MM.1S (cell line): Measurements from ENCODE around the gene ZNF483.
A peak's percentile ranks its signal among the peaks of the same experiment; 100 is the strongest.
"Not testable (repeated sequence)": the region's sequence is repeated elsewhere in the genome, so short reads cannot be mapped to it uniquely, and the experiment has no call there.

Source experiments
- DNase-seq: peaks from one replicate; pipeline ENCODE4 v3.0.0-alpha.2; 2015
- H2AFZ ChIP-seq: fragments of 300-600 bp; sonication (generic); 2 replicates; pipeline ENCODE4 v1.6.0; 2016; ENCODE audit warnings: antibody characterized with exemption, low read length
- H3F3A ChIP-seq: fragments of 300-600 bp; sonication (generic); 2 replicates; pipeline ENCODE4 v1.6.1; 2016; ENCODE audit warnings: mild to moderate bottlenecking, antibody characterized with exemption, low read length, moderate library complexity, mixed read lengths; ENCODE audit not compliant: insufficient read depth
- H3K27ac ChIP-seq: fragments of 300-600 bp; sonication (generic); 2 replicates; pipeline ENCODE4 v1.5.1; 2016; ENCODE audit warnings: mild to moderate bottlenecking, low read length
- H3K27me3 ChIP-seq: fragments of 300-600 bp; sonication (generic); replicated peaks from 2 replicates; pipeline ENCODE4 v1.6.0; 2016; ENCODE audit warnings: low read length; ENCODE audit not compliant: insufficient read depth
- H3K36me3 ChIP-seq: fragments of 300-600 bp; sonication (generic); replicated peaks from 2 replicates; pipeline ENCODE4 v1.6.1; 2016; ENCODE audit warnings: mild to moderate bottlenecking, low read length, mixed read lengths; ENCODE audit not compliant: insufficient read depth
- H3K4me1 ChIP-seq: fragments of 300-600 bp; sonication (generic); 2 replicates; pipeline ENCODE4 v1.6.1; 2016; ENCODE audit warnings: low read length, mixed read lengths
- H3K4me2 ChIP-seq: fragments of 300-600 bp; sonication (generic); 2 replicates; pipeline ENCODE4 v1.6.0; 2016; ENCODE audit warnings: low read depth, low read length
- H3K4me3 ChIP-seq: fragments of 300-600 bp; sonication (generic); 2 replicates; pipeline ENCODE4 v1.5.1; 2016; ENCODE audit warnings: low read length, mixed read lengths
- H3K79me2 ChIP-seq: fragments of 300-600 bp; sonication (generic); 2 replicates; pipeline ENCODE4 v1.6.1; 2016; ENCODE audit warnings: mixed run types, low read length, mixed read lengths
- H3K9ac ChIP-seq: fragments of 300-600 bp; sonication (generic); 2 replicates; pipeline ENCODE4 v1.6.1; 2016; ENCODE audit warnings: low read length, mixed read lengths
- H3K9me2 ChIP-seq: fragments of 300-600 bp; sonication (generic); replicated peaks from 2 replicates; pipeline ENCODE4 v1.6.1; 2016; ENCODE audit warnings: mild to moderate bottlenecking, low read length, mixed read lengths; ENCODE audit not compliant: insufficient read depth
- H3K9me3 ChIP-seq: fragments of 300-600 bp; sonication (generic); replicated peaks from 2 replicates; pipeline ENCODE4 v1.6.1; 2016; ENCODE audit warnings: mild to moderate bottlenecking, low read length, mixed read lengths; ENCODE audit not compliant: insufficient read depth
- H4K20me1 ChIP-seq: fragments of 300-600 bp; sonication (generic); 2 replicates; pipeline ENCODE4 v1.6.1; 2016; ENCODE audit warnings: mild to moderate bottlenecking, low read length, moderate library complexity, mixed read lengths; ENCODE audit not compliant: insufficient read depth
- EZH2 ChIP-seq: fragments of 300-600 bp; sonication (generic); optimal IDR thresholded peaks from 2 replicates; pipeline ENCODE3; 2017; ENCODE audit warnings: low read depth, mild to moderate bottlenecking, antibody characterized with exemption, low read length, mixed read lengths
- EZH2phosphoT487 ChIP-seq: fragments of 300-600 bp; sonication (generic); IDR thresholded peaks from 2 replicates; pipeline ENCODE4 v1.6.1; 2018; ENCODE audit warnings: antibody characterized with exemption, low read length
- TF ChIP-seq, protein P1 (sequence below): fragments of 300-600 bp; sonication (generic); IDR thresholded peaks from 2 replicates; pipeline ENCODE4 v1.5.1; 2016; ENCODE audit warnings: antibody characterized with exemption, low read length, mixed read lengths

ZNF483 gene

DNA sequence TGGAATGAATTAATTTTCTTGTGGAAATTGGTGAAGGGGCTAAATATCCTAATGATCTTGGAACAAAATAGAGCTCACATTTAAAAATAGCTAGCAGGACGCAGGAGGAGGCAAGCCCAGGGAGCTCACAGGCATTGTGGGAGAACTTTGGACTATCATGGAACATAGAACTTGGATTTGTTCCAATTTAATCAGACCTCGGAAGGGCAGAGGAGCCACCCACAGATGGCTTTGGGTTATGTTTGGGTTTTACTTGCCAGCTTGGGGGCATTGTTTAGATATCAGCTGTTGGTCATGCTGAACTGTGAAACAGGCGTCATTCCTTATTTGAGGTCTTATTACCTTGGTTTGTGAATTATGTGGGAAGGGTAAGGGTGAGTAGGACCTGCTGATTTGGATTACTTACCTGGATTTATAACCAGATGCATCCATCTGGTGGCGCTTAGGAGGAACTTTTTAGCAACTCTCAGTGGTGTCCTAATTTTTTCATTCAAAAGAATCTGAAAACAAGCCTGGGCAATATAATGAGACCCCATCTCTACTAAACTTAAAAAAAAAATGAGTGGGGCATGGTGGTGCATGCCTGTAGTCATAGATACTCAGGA is 88.6 kb downstream of the ZNF483 start:
- H3K4me1 ChIP-seq, result no peaks in the 10 kb centered on the region
- no peaks in the 10 kb centered on the region for H3K9me2 ChIP-seq
- no peaks in the 10 kb centered on the region for H4K20me1 ChIP-seq
- no peak overlapping the region for H2AFZ ChIP-seq
- H3K27me3 ChIP-seq, result no peaks in the 10 kb centered on the region
- no peak overlapping the region for H3K4me2 ChIP-seq
- no peaks in the 10 kb centered on the region for H3K36me3 ChIP-seq
- no peak overlapping the region for H3K9ac ChIP-seq
- H3K9me3 ChIP-seq, result no peaks in the 10 kb centered on the region
- H3K4me3 ChIP-seq, result no peak overlapping the region
- H3F3A ChIP-seq, result no peaks in the 10 kb centered on the region
- H3K79me2 ChIP-seq, result no peaks in the 10 kb centered on the region
- TF ChIP-seq EZH2 (no peak), EZH2phosphoT487 (no peak)
- TF ChIP-seq, protein P1, sequence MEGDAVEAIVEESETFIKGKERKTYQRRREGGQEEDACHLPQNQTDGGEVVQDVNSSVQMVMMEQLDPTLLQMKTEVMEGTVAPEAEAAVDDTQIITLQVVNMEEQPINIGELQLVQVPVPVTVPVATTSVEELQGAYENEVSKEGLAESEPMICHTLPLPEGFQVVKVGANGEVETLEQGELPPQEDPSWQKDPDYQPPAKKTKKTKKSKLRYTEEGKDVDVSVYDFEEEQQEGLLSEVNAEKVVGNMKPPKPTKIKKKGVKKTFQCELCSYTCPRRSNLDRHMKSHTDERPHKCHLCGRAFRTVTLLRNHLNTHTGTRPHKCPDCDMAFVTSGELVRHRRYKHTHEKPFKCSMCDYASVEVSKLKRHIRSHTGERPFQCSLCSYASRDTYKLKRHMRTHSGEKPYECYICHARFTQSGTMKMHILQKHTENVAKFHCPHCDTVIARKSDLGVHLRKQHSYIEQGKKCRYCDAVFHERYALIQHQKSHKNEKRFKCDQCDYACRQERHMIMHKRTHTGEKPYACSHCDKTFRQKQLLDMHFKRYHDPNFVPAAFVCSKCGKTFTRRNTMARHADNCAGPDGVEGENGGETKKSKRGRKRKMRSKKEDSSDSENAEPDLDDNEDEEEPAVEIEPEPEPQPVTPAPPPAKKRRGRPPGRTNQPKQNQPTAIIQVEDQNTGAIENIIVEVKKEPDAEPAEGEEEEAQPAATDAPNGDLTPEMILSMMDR, result no peak
- H3K27ac ChIP-seq, result no peak overlapping the region
- no peak for DNase-seq

DNA sequence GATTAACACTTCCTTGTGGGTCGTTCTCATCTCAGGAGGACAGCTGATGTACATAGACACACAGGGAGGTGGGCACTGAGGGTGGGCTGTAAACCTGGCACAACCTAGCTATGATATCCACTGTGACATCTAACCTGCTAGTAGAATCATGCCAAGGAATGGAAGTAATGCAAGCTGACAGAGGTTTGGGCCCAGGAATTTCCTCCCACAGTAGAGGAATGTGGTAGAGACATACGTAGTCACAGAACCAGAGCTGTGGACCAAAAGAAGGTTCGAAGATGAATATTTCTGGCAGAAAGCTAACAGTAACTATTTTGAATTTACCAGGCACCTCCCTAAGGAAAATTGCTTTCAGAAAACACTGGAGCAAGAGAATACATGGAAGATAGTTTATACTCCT is 90.9 kb downstream of the ZNF483 start:
- H2AFZ ChIP-seq, result no peak overlapping the region
- no peaks in the 10 kb centered on the region for H3K9me2 ChIP-seq
- no peaks in the 10 kb centered on the region for H4K20me1 ChIP-seq
- no peaks in the 10 kb centered on the region for H3K27me3 ChIP-seq
- no peaks in the 10 kb centered on the region for H3K4me1 ChIP-seq
- H3K79me2 ChIP-seq, result no peaks in the 10 kb centered on the region
- H3K4me3 ChIP-seq, result no peak overlapping the region
- TF ChIP-seq, protein P1, result no peak
- TF ChIP-seq EZH2phosphoT487 (no peak), EZH2 (no peak)
- DNase-seq, result no peak
- H3F3A ChIP-seq, result no peaks in the 10 kb centered on the region
- no peaks in the 10 kb centered on the region for H3K36me3 ChIP-seq
- no peaks in the 10 kb centered on the region for H3K9me3 ChIP-seq
- H3K9ac ChIP-seq, result no peak overlapping the region
- H3K4me2 ChIP-seq, result no peak overlapping the region
- no peak overlapping the region for H3K27ac ChIP-seq

GRCh38 chr9:111617349-111617748 is 92.4 kb downstream of the ZNF483 start:
- not testable (repeated sequence) for H3K27me3 ChIP-seq, DNase-seq, H3K4me1 ChIP-seq, H3K36me3 ChIP-seq, H3F3A ChIP-seq, H3K9ac ChIP-seq, H2AFZ ChIP-seq, H3K4me3 ChIP-seq, H3K9me3 ChIP-seq, H4K20me1 ChIP-seq, H3K79me2 ChIP-seq, H3K27ac ChIP-seq, H3K9me2 ChIP-seq, H3K4me2 ChIP-seq

- H4K20me1 ChIP-seq, result no peaks in the 10 kb centered on the region
- H3F3A ChIP-seq, result no peaks in the 10 kb centered on the region
- DNase-seq, result peak; percentile 49
- no peak overlapping the region for H3K27ac ChIP-seq
- H3K9me2 ChIP-seq, result no peaks in the 10 kb centered on the region
- H2AFZ ChIP-seq, result no peak overlapping the region
- no peaks in the 10 kb centered on the region for H3K4me1 ChIP-seq
- no peak overlapping the region for H3K9ac ChIP-seq
- H3K4me2 ChIP-seq, result no peak overlapping the region
- no peaks in the 10 kb centered on the region for H3K9me3 ChIP-seq
- H3K27me3 ChIP-seq, result no peaks in the 10 kb centered on the region
- no peaks in the 10 kb centered on the region for H3K36me3 ChIP-seq
- TF ChIP-seq, protein P1, result peak; percentile 78
- no peak for TF ChIP-seq EZH2phosphoT487
- TF ChIP-seq EZH2, result no peak
- H3K4me3 ChIP-seq, result no peak overlapping the region
- no peaks in the 10 kb centered on the region for H3K79me2 ChIP-seq
Observed at GRCh38 chr9:111621895-111622480, 97.0 kb downstream of the ZNF483 start.
